DOHH2 (cell line): Measurements from ENCODE around the gene TMEM97.

Experiments used
- EZH2phosphoT487 ChIP-seq: fragments of 200-600 bp; sonication (generic); IDR thresholded peaks from 2 replicates; pipeline ENCODE4 v1.6.1; 2017; ENCODE audit warnings: borderline replicate concordance, mild to moderate bottlenecking, antibody characterized with exemption, low read length, moderate library complexity, mixed read lengths
- TF ChIP-seq, protein P1 (sequence below): fragments of 200-600 bp; sonication (generic); IDR thresholded peaks from one replicate; pipeline ENCODE4 v1.5.1; 2014; ENCODE audit warnings: antibody characterized with exemption, mild to moderate bottlenecking, low read depth, low read length; ENCODE audit not compliant: poor library complexity, severe bottlenecking

DNA sequence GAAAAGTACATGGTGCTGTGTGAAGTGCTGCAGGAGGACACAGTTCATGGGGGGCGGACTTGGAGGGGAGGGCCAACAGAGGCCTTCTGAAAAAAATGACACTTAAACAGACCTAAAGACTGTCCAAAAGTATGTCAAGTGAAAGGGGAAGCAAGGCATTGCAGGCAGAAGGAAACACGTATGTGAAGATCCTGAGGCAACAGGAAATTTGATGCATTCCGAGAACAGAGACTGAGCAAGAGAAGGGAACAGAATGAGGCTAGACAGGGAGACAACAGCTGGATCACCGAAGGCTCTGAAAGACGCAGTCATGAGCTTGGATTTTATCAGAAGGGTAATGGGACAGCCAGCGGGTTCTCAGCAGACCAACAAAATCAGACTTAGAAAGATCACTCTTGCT, 15.2 kb downstream of the TMEM97 start:
- TF ChIP-seq, protein P1, sequence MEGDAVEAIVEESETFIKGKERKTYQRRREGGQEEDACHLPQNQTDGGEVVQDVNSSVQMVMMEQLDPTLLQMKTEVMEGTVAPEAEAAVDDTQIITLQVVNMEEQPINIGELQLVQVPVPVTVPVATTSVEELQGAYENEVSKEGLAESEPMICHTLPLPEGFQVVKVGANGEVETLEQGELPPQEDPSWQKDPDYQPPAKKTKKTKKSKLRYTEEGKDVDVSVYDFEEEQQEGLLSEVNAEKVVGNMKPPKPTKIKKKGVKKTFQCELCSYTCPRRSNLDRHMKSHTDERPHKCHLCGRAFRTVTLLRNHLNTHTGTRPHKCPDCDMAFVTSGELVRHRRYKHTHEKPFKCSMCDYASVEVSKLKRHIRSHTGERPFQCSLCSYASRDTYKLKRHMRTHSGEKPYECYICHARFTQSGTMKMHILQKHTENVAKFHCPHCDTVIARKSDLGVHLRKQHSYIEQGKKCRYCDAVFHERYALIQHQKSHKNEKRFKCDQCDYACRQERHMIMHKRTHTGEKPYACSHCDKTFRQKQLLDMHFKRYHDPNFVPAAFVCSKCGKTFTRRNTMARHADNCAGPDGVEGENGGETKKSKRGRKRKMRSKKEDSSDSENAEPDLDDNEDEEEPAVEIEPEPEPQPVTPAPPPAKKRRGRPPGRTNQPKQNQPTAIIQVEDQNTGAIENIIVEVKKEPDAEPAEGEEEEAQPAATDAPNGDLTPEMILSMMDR, result no peak
- no peak for TF ChIP-seq EZH2phosphoT487
